HuH-7 (cell line): Measurements from ENCODE around the gene MTPN.

Source experiments
- DNase-seq: peaks from one replicate; pipeline ENCODE4 v3.0.0; 2011; ENCODE audit warnings: low spot score

The MTPN gene

GRCh38 chr7:135977007-135977741 lies at the start of gene MTPN:
Gene MTPN (minus strand): TSS chr7:135977359. CDS start chr7:135977100, 259 bp downstream.
- DNase-seq = peak; percentile 93

- no peak for DNase-seq
These were observed 49.0 kb upstream of the MTPN start for GRCh38 chr7:136026209-136026608.

- no peak for DNase-seq
These were observed 46.1 kb upstream of the MTPN start for GRCh38 chr7:136023134-136023869.

- DNase-seq = no peak
These were observed 43.4 kb upstream of the MTPN start for GRCh38 chr7:136020556-136020955.

GRCh38 chr7:136018104-136018503 lies 40.9 kb upstream of the MTPN start:
- DNase-seq = no peak

- DNase-seq = no peak
These were observed 39.7 kb upstream of the MTPN start for GRCh38 chr7:136016649-136017395.

GRCh38 chr7:136015638-136016037 lies 38.5 kb upstream of the MTPN start:
- DNase-seq = no peak

- no peak for DNase-seq
These were observed 37.5 kb upstream of the MTPN start for GRCh38 chr7:136014659-136015058.

- no peak for DNase-seq
These were observed 35.1 kb upstream of the MTPN start for GRCh38 chr7:136012238-136012637.

- peak; percentile 5 for DNase-seq
These were observed 32.4 kb upstream of the MTPN start for GRCh38 chr7:136009488-136010079.

GRCh38 chr7:136006208-136006607 lies 29.0 kb upstream of the MTPN start:
- DNase-seq = no peak

- DNase-seq = no peak
These were observed 26.9 kb upstream of the MTPN start for GRCh38 chr7:136004083-136004482.

- no peak for DNase-seq
These were observed 25.6 kb upstream of the MTPN start for GRCh38 chr7:136002802-136003201.

- DNase-seq = no peak
These were observed 23.2 kb upstream of the MTPN start for GRCh38 chr7:136000288-136000913.

- no peak for DNase-seq
These were observed 20.9 kb upstream of the MTPN start for GRCh38 chr7:135998081-135998480.

GRCh38 chr7:135995748-135996147 lies 18.6 kb upstream of the MTPN start:
- no peak for DNase-seq

- no peak for DNase-seq
These were observed 17.5 kb upstream of the MTPN start for GRCh38 chr7:135994466-135995205.

- no peak for DNase-seq
These were observed 16.8 kb upstream of the MTPN start for GRCh38 chr7:135993950-135994349.

GRCh38 chr7:135991906-135992305 lies 14.7 kb upstream of the MTPN start:
- DNase-seq = no peak

- no peak for DNase-seq
These were observed 14.2 kb upstream of the MTPN start for GRCh38 chr7:135991322-135991721.

GRCh38 chr7:135990258-135990657 lies 13.1 kb upstream of the MTPN start:
- DNase-seq = no peak
